HG02610 (cell line): ENCODE results near the gene YBX2.
A peak's percentile ranks its signal among the peaks of the same experiment; 100 is the strongest.
"Not testable (repeated sequence)": the region's sequence is repeated elsewhere in the genome, so short reads cannot be mapped to it uniquely, and the experiment has no call there.

Experiments
- ATAC-seq: cut with Tn5 transposase; IDR thresholded peaks from one replicate; pipeline ENCODE4 v1.9.1; 2021; ENCODE audit warnings: mild to moderate bottlenecking, moderate library complexity; ENCODE audit not compliant: unreplicated experiment

The YBX2 gene

GRCh38 chr17:7294614-7295153 lies at the start of gene YBX2:
Gene YBX2 (minus strand): TSS chr17:7294639. CDS start chr17:7294500, 139 bp downstream.
- ATAC-seq: no peak

GRCh38 chr17:7343250-7343649 lies 48.8 kb upstream of the YBX2 start:
- no peak for ATAC-seq

GRCh38 chr17:7341842-7342241 lies 47.4 kb upstream of the YBX2 start:
- no peak for ATAC-seq

- no peak for ATAC-seq
These were observed 45.7 kb upstream of the YBX2 start for GRCh38 chr17:7340179-7340578.

- not testable (repeated sequence) for ATAC-seq
These were observed 43.2 kb upstream of the YBX2 start for GRCh38 chr17:7337600-7337999.

GRCh38 chr17:7336240-7337175 lies 42.1 kb upstream of the YBX2 start, which contains the start of gene ACAP1:
Gene ACAP1 (plus strand): TSS chr17:7336529. CDS start chr17:7336735, 206 bp downstream.
- ATAC-seq: peak; percentile 51

- not testable (repeated sequence) for ATAC-seq
These were observed 41.3 kb upstream of the YBX2 start for GRCh38 chr17:7335765-7336164.

- no peak for ATAC-seq
These were observed 40.6 kb upstream of the YBX2 start for GRCh38 chr17:7334938-7335538.

- ATAC-seq: not testable (repeated sequence)
These were observed 38.2 kb upstream of the YBX2 start for GRCh38 chr17:7332600-7333069.

GRCh38 chr17:7332111-7332510 lies 37.7 kb upstream of the YBX2 start:
- ATAC-seq: no peak

GRCh38 chr17:7330638-7331015 lies 36.2 kb upstream of the YBX2 start:
- ATAC-seq: no peak

GRCh38 chr17:7329997-7330637 lies 35.7 kb upstream of the YBX2 start:
- ATAC-seq: peak; percentile 31

- peak; percentile 37 for ATAC-seq
These were observed 35.0 kb upstream of the YBX2 start for GRCh38 chr17:7329374-7329996.

- peak; percentile 5 for ATAC-seq
These were observed 34.5 kb upstream of the YBX2 start, which contains the start of gene NEURL4 for GRCh38 chr17:7328840-7329373. Gene NEURL4 (minus strand): TSS chr17:7329335. CDS start chr17:7329312, 23 bp downstream.

GRCh38 chr17:7328009-7328408 lies 33.6 kb upstream of the YBX2 start:
- no peak for ATAC-seq

- no peak for ATAC-seq
These were observed 33.1 kb upstream of the YBX2 start for GRCh38 chr17:7327501-7327900.

- ATAC-seq: no peak
These were observed 32.6 kb upstream of the YBX2 start for GRCh38 chr17:7327056-7327455.

GRCh38 chr17:7326186-7326585 lies 31.7 kb upstream of the YBX2 start:
- no peak for ATAC-seq

- no peak for ATAC-seq
These were observed 30.6 kb upstream of the YBX2 start for GRCh38 chr17:7325031-7325528.

- no peak for ATAC-seq
These were observed 30.0 kb upstream of the YBX2 start for GRCh38 chr17:7324438-7324779.
